SK-N-SH treated with all-trans-retinoic acid at 6 μM for 48 hours (cell line): Measurements from ENCODE around the gene CGA.

Source experiments
- ATAC-seq: fragments of 200-7000 bp; cut with Tn5 transposase; 3 replicates; pipeline ENCODE4 v1.9.1; 2020; ENCODE audit warnings: mild to moderate bottlenecking, moderate library complexity
- ARNTL ChIP-seq: fragments of 450-650 bp; formaldehyde crosslinking; IDR thresholded peaks from 2 replicates; pipeline ENCODE4 v1.5.0; 2020; ENCODE audit warnings: low read depth, mild to moderate bottlenecking, moderate library complexity, borderline replicate concordance
- BACH2 ChIP-seq: fragments of 250-450 bp; sonication (Bioruptor Pico); IDR thresholded peaks from 2 replicates; pipeline ENCODE4 v1.9.0; 2021; ENCODE audit warnings: mild to moderate bottlenecking, borderline replicate concordance
- CREB5 ChIP-seq: fragments of 250-450 bp; sonication (Bioruptor Pico); IDR thresholded peaks from 2 replicates; pipeline ENCODE4 v1.5.1; 2020; ENCODE audit warnings: low read depth, mild to moderate bottlenecking, moderate library complexity
- CSDC2 ChIP-seq: fragments of 250-450 bp; sonication (Bioruptor Pico); IDR thresholded peaks from 2 replicates; pipeline ENCODE4 v1.5.0; 2020; ENCODE audit warnings: mild to moderate bottlenecking, moderate library complexity
- CSRNP3 ChIP-seq: fragments of 250-450 bp; sonication (Bioruptor Pico); IDR thresholded peaks from 2 replicates; pipeline ENCODE4 v1.5.1; 2021; ENCODE audit warnings: mild to moderate bottlenecking, moderate library complexity
- ESRRG ChIP-seq: fragments of 250-450 bp; sonication (Bioruptor Pico); IDR thresholded peaks from 2 replicates; pipeline ENCODE4 v1.6.1; 2021; ENCODE audit warnings: mild to moderate bottlenecking
- GLIS3 ChIP-seq: fragments of 250-450 bp; sonication (Bioruptor Pico); IDR thresholded peaks from 2 replicates; pipeline ENCODE4 v1.5.0; 2020; ENCODE audit warnings: mild to moderate bottlenecking, moderate library complexity
- ISL1 ChIP-seq: fragments of 250-450 bp; sonication (Bioruptor Pico); IDR thresholded peaks from 2 replicates; pipeline ENCODE4 v2.1.2; 2022; ENCODE audit warnings: mild to moderate bottlenecking, moderate library complexity
- OSR1 ChIP-seq: fragments of 250-450 bp; sonication (Bioruptor Pico); IDR thresholded peaks from 2 replicates; pipeline ENCODE4 v1.8.0; 2022; ENCODE audit warnings: moderate library complexity, mild to moderate bottlenecking, inconsistent platforms
- PPARA ChIP-seq: fragments of 250-450 bp; sonication (Bioruptor Pico); IDR thresholded peaks from 2 replicates; pipeline ENCODE4 v1.5.0; 2020; ENCODE audit warnings: mild to moderate bottlenecking, borderline replicate concordance
- RARB ChIP-seq: fragments of 250-450 bp; sonication (Bioruptor Pico); IDR thresholded peaks from 2 replicates; pipeline ENCODE4 v1.8.0; 2021; ENCODE audit warnings: mild to moderate bottlenecking, moderate library complexity
- SNAI2 ChIP-seq: fragments of 250-450 bp; sonication (Bioruptor Pico); IDR thresholded peaks from 2 replicates; pipeline ENCODE4 v1.5.0; 2020; ENCODE audit warnings: mild to moderate bottlenecking, moderate library complexity
- TCF4 ChIP-seq: fragments of 250-450 bp; sonication (Bioruptor Pico); IDR thresholded peaks from 2 replicates; pipeline ENCODE4 v1.8.0; 2021; ENCODE audit warnings: mild to moderate bottlenecking, moderate library complexity, borderline replicate concordance
- TOX ChIP-seq: fragments of 250-450 bp; sonication (Bioruptor Pico); IDR thresholded peaks from 2 replicates; pipeline ENCODE4 v1.8.0; 2021; ENCODE audit warnings: mild to moderate bottlenecking, moderate library complexity, borderline replicate concordance
- ZFP3 ChIP-seq: fragments of 250-450 bp; sonication (Bioruptor Pico); IDR thresholded peaks from 2 replicates; pipeline ENCODE4 v1.5.0; 2020; ENCODE audit warnings: mild to moderate bottlenecking, moderate library complexity
- ZNF565 ChIP-seq: fragments of 450-650 bp; formaldehyde crosslinking; conservative IDR thresholded peaks from 2 replicates; pipeline ENCODE4 v1.5.0; 2020; ENCODE audit warnings: low read depth, mild to moderate bottlenecking, moderate library complexity
- ZNF70 ChIP-seq: fragments of 450-650 bp; formaldehyde crosslinking; IDR thresholded peaks from 2 replicates; pipeline ENCODE4 v1.5.0; 2020; ENCODE audit warnings: mild to moderate bottlenecking, moderate library complexity
- ZNF8 ChIP-seq: fragments of 450-650 bp; formaldehyde crosslinking; IDR thresholded peaks from 2 replicates; pipeline ENCODE4 v1.5.0; 2020; ENCODE audit warnings: mild to moderate bottlenecking, moderate library complexity
- TF ChIP-seq, protein P1 (sequence below): fragments of 250-450 bp; sonication (Bioruptor Pico); IDR thresholded peaks from 2 replicates; pipeline ENCODE4 v1.8.0; 2020; ENCODE audit warnings: mild to moderate bottlenecking, moderate library complexity, borderline replicate concordance
- TF ChIP-seq, protein P2 (sequence below): fragments of 250-450 bp; sonication (Bioruptor Pico); IDR thresholded peaks from 2 replicates; pipeline ENCODE4 v1.5.0; 2020; ENCODE audit warnings: mild to moderate bottlenecking, moderate library complexity

CGA gene

GRCh38 chr6:87070741-87071140, 24.2 kb downstream of the CGA start:
- TF ChIP-seq RARB (CRISPR knock-in tag), result no peak
- no peak for ATAC-seq

DNA sequence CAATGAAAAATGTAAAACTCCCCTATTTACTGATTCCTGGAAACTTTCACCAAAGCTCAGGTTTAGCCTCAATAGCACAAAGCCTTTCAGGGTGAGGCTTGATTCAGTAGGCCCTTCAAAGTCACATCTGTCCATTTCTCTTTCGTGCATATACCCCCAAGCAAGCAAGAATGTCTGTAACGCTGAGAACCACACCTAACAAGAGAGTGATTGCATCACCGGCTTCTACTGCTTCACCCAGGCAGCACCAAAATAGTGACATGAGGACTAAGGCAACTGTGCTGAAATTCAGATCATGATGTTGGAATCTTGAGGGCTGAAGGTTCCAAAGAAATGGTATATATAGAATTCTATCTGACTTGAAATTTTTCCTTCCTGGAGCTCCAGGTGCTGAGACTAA, 26.1 kb downstream of the CGA start:
- TF ChIP-seq ESRRG (CRISPR knock-in tag), result no peak
- no peak for TF ChIP-seq ISL1 (CRISPR knock-in tag)
- TF ChIP-seq GLIS3 (CRISPR knock-in tag), result no peak
- TF ChIP-seq TOX (CRISPR knock-in tag), result no peak
- no peak for TF ChIP-seq PPARA
- no peak for TF ChIP-seq SNAI2
- no peak for TF ChIP-seq CREB5
- TF ChIP-seq, protein P1, sequence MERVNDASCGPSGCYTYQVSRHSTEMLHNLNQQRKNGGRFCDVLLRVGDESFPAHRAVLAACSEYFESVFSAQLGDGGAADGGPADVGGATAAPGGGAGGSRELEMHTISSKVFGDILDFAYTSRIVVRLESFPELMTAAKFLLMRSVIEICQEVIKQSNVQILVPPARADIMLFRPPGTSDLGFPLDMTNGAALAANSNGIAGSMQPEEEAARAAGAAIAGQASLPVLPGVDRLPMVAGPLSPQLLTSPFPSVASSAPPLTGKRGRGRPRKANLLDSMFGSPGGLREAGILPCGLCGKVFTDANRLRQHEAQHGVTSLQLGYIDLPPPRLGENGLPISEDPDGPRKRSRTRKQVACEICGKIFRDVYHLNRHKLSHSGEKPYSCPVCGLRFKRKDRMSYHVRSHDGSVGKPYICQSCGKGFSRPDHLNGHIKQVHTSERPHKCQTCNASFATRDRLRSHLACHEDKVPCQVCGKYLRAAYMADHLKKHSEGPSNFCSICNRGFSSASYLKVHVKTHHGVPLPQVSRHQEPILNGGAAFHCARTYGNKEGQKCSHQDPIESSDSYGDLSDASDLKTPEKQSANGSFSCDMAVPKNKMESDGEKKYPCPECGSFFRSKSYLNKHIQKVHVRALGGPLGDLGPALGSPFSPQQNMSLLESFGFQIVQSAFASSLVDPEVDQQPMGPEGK (CRISPR knock-in tag), result no peak
- no peak for TF ChIP-seq TCF4 (CRISPR knock-in tag)
- no peak for TF ChIP-seq OSR1
- TF ChIP-seq ZNF70 (CRISPR knock-in tag), result no peak
- ATAC-seq, result no peak

DNA sequence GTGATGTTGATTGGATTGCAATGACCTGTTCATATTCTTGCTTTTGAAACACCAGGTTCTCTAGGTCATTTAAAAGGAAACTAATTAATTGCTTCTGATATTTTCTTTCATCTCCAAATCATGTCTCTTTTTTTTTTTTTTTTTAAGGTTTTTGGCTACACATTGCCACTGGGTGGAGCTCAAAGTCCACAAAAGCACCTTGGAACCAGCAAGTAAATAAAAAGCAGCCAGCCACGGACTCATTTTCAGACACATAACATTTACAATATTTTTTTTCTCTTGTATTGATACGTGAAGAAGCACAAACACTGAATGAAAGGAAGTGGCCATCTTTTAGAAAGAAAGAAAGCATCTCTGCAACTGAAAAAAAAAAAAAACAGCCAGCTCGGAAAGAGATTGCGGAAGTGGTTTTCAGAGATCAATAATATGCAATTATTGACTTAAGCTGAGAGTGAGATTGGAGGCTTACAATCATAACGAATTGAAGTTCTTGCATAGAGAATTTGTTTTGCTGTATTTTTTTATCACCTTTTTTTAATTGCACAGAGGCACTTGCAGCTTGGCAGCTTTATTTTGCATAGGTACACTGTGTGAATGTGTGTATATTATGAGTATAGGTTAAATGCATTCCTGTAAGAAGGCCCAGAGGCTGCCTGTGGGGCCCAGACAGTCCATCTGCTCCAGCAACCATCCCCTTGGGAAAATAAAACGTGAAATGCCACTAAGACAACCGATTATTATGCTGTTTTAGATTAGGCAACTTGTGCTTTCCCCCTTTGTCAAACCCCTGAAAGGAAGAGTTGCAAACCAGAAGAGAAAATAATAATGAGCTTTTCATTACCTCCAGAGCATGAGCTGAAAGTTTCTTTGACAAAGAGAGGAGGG, 28.2 kb downstream of the CGA start:
- peak; percentile 63; the same call in 2 of the 3 replicates for ATAC-seq
- TF ChIP-seq SNAI2, result no peak
- no peak for TF ChIP-seq ZNF8 (CRISPR knock-in tag)
- TF ChIP-seq ARNTL (CRISPR knock-in tag), result no peak
- no peak for TF ChIP-seq ISL1 (CRISPR knock-in tag)
- TF ChIP-seq, protein P2, sequence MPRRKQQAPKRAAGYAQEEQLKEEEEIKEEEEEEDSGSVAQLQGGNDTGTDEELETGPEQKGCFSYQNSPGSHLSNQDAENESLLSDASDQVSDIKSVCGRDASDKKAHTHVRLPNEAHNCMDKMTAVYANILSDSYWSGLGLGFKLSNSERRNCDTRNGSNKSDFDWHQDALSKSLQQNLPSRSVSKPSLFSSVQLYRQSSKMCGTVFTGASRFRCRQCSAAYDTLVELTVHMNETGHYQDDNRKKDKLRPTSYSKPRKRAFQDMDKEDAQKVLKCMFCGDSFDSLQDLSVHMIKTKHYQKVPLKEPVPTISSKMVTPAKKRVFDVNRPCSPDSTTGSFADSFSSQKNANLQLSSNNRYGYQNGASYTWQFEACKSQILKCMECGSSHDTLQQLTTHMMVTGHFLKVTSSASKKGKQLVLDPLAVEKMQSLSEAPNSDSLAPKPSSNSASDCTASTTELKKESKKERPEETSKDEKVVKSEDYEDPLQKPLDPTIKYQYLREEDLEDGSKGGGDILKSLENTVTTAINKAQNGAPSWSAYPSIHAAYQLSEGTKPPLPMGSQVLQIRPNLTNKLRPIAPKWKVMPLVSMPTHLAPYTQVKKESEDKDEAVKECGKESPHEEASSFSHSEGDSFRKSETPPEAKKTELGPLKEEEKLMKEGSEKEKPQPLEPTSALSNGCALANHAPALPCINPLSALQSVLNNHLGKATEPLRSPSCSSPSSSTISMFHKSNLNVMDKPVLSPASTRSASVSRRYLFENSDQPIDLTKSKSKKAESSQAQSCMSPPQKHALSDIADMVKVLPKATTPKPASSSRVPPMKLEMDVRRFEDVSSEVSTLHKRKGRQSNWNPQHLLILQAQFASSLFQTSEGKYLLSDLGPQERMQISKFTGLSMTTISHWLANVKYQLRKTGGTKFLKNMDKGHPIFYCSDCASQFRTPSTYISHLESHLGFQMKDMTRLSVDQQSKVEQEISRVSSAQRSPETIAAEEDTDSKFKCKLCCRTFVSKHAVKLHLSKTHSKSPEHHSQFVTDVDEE, result no peak
- TF ChIP-seq ZFP3 (CRISPR knock-in tag), result no peak
- no peak for TF ChIP-seq ZNF565 (CRISPR knock-in tag)
- TF ChIP-seq CSRNP3 (CRISPR knock-in tag), result no peak
- no peak for TF ChIP-seq PPARA
- TF ChIP-seq GLIS3 (CRISPR knock-in tag), result no peak
- no peak for TF ChIP-seq CREB5
- TF ChIP-seq BACH2 (CRISPR knock-in tag), result no peak
- no peak for TF ChIP-seq OSR1
- no peak for TF ChIP-seq ESRRG (CRISPR knock-in tag)
- TF ChIP-seq CSDC2 (CRISPR knock-in tag), result no peak
- no peak for TF ChIP-seq TCF4 (CRISPR knock-in tag)
- TF ChIP-seq ZNF70 (CRISPR knock-in tag), result no peak
- TF ChIP-seq RARB (CRISPR knock-in tag), result no peak
- TF ChIP-seq, protein P1 (CRISPR knock-in tag), result no peak
